DMS114 treated with DMSO at 0.1 percent for 48 hours (cell line): ENCODE measurements around the gene ELL.

Source experiments
- DNase-seq: peaks from one replicate; lab custom pipeline; 2025; ENCODE audit not compliant: unreplicated experiment; lab: John Stamatoyannopoulos, UW

The ELL gene

DNA sequence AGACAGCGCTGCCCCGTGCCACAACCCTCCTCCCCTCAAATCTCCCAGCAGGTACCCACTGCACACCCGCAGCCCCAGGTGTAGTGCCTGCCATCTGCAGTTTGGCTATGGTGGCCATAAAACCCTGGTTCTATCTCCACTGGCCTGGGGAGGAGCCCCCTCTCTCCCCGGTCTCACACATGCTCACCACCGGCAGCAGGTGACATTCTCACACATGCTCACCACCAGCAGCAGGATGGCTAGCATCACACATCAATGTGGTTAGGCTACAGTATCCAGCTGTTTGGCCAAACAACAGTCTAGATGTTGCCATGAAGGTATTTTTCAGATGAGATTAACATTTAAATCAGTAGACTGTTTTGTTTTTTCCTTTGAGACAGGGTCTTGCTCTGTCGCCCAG, 31.1 kb downstream of the ELL start:
- DNase-seq: no peak

DNA sequence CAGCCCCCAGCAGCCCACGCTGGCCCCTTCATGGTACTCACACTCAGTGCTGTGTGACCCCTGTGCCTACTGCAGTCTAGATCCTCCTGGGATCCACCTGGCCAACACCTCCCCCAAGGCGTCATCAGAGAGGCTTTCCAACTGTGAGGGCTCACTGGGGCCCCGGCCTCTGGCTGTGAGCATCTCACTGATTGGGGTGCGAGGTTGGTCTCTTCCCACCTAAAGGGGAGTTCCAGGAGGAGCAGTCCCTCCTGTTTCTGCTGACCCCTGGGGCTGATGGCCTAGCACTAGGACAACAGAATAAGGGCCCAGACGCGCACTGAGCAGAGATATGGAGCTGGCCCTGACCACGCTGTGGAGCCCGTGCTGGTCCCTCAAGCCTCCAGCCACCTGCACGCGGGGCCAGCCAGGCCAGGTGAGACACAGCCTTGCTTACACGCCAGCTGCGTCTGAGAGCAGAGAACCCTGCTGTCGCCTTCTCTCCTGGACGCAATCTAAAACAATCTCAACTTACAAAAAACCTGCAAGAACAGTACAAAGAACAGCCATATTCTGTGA, 32.2 kb downstream of the ELL start:
- DNase-seq: no peak

- DNase-seq: no peak
These were observed 32.8 kb downstream of the ELL start for GRCh38 chr19:18488838-18489626.

GRCh38 chr19:18488403-18488723, 33.5 kb downstream of the ELL start:
- no peak for DNase-seq

- DNase-seq: no peak
These were observed 34.1 kb downstream of the ELL start for GRCh38 chr19:18487576-18488402.

- DNase-seq: no peak
These were observed 35.1 kb downstream of the ELL start for GRCh38 chr19:18486746-18487145.

GRCh38 chr19:18484992-18485391, 36.9 kb downstream of the ELL start:
- no peak for DNase-seq

GRCh38 chr19:18483119-18483890, 38.6 kb downstream of the ELL start:
- DNase-seq: no peak

DNA sequence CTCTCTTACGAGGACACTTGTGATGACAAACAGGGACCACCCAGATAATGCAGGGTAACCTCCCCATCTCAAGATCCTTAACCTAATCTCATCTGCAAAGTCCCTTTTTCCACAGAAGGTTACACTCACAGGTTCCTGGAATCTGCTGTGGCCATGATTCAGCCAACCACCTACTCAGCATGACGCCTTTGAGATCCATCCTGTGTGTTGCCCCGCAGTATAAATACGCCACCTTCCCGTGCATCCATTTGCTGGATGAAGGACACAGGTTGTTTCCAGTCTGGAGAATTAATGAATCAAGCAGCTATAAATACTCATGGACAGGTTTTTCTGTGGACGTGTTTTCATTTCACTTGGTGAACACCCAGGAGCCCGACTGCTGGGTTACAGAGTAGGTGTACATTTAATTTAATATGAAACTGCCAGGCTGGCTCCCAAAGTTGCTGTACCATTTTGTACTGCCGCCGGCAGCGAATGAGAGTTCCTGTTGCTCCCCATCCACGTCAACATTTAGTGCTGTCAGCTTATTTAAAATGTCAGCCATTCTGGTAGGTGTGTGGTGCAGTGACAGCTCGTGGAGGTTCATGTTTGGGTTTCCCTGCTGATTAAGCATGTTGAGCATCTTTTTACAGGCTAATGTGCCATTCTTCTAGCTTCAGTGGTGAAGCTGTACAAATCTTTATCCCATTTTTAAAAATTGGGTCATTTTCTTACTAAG, 40.2 kb downstream of the ELL start:
- DNase-seq: no peak

- no peak for DNase-seq
These were observed 41.7 kb downstream of the ELL start for GRCh38 chr19:18480006-18480691.

- no peak for DNase-seq
These were observed 43.1 kb downstream of the ELL start for GRCh38 chr19:18478545-18479311.

DNA sequence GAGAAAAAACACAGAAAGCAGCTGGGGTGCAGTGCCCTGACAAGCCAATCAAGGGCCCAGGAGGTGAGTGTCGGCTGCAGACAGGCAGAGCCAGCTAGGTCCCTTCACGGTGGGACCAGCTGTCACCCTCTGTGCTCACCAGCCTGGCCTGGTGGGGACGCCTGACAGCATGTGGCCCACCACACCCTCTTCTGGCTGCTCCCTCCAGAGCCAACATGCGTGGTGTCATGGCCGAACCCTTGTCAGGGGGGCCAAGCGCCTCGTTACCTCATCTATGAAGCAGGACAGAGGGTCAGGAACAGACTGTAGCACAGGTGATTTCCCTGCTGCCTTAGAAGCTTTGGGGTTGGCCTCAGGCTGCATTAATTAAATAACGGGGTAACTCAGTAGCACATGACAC, 43.9 kb downstream of the ELL start:
- DNase-seq: no peak

GRCh38 chr19:18477042-18477779, 44.7 kb downstream of the ELL start:
- DNase-seq: peak; percentile 12

DNA sequence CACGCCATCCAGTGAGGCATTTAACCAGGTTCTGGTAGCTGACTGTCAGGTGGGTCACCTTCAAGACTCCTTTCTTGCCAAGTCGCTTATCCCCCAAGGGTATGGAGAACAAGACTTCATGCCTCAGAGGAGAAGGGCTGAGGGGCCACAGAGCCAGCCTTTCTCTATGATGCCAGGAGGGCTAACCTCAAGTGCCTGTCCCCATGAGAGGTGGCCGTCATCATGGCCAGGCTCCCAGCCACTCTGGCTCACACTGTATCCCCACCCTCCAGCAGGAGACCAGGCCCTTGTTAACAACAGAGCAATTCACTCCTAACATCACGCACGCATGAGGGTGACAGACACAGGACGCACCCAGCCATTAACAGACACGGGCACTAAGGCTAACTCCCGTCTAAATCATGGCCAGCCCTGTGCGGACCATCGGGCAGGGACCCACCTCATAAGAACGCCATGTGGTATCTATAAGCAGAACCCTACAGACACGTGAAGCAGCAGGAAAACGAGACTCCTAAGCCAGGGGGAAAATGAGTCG, 45.3 kb downstream of the ELL start:
- no peak for DNase-seq

DNA sequence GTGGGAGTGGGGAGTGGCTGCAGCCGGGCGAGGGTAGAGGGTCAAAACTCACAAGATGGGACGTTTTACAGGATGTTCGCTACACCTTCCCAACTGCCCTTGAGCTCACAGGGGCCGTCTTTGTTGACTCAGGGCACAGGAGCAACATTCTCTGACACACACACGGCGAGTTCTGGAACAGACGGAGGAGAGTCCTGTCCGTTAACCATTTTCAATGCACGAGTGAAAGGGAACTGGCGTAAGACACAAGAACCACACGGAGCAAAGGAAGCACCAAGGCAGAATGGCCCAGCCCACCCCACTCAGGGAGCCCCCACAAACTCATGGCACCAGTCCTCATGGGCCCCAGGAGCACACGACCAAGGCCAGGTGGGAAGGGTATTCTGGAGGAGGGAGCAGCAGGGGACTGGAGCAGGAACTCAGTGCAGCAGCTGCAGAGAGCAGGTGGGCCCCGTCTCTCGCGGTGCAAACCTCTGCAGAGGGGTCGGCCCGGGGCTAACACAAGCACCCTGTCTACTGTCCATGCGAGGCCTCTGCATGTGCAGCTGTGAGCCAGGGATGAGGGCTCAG, 46.0 kb downstream of the ELL start:
- no peak for DNase-seq

DNA sequence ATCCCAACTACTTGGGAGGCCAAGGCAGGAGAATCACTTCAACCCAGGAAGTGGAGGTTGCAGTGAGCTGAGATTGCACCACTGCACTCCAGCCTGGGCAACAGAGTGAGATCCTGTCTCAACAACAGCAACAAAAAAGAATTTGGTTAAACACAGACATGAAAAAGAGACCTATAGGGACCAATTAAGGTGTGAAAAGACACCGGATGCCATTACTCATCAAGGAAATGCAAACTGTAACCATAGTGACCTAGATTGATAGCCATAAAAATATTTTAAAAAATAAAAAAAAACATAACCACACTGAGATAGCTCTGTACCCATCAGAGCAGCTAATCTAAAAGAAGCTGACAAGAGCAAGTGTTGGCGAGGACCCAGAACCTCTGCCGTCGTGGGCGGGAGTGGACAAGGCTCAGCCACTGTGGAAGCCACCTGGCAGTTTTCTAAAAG, 46.8 kb downstream of the ELL start:
- no peak for DNase-seq

- DNase-seq: no peak
These were observed 47.4 kb downstream of the ELL start for GRCh38 chr19:18474366-18474887.

DNA sequence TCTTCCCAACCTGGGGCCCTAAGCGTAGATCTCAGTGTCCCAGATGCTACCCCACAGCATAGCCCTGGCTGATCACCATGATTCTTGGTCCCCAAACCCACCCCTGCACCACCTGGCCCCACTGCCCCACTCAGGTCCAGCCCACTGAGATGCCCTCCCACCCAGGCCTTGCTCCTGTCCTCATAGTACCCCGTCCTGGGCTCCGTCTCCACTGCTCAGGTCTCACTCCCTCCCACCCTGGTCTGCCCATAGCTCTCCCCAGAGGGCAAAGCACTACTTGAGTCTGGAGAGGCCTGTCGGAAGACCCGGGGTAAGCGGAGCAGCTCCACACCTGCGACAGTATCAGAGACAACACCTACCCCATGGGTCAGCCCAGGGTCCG, 48.2 kb downstream of the ELL start:
- DNase-seq: no peak
